NCI-H1048 (cell line): ENCODE results near the gene AOAH.

Source experiments
- DNase-seq: peaks from one replicate; lab custom pipeline; 2025; lab: John Stamatoyannopoulos, UW

The AOAH gene

GRCh38 chr7:36601601-36602000 lies 122.7 kb downstream of the AOAH start:
- no peak for DNase-seq

- DNase-seq, result no peak
Observed at GRCh38 chr7:36600869-36601530, 123.3 kb downstream of the AOAH start.

GRCh38 chr7:36600314-36600682 lies 124.0 kb downstream of the AOAH start:
- no peak for DNase-seq

- no peak for DNase-seq
Observed at GRCh38 chr7:36599645-36600313, 124.5 kb downstream of the AOAH start.

- DNase-seq, result no peak
Observed at GRCh38 chr7:36598054-36598674, 126.1 kb downstream of the AOAH start.

- DNase-seq, result no peak
Observed at GRCh38 chr7:36597090-36597773, 127.1 kb downstream of the AOAH start.

- no peak for DNase-seq
Observed at GRCh38 chr7:36594445-36594844, 129.8 kb downstream of the AOAH start.

GRCh38 chr7:36591636-36592035 lies 132.7 kb downstream of the AOAH start:
- no peak for DNase-seq

GRCh38 chr7:36589391-36589790 lies 134.9 kb downstream of the AOAH start:
- DNase-seq, result no peak

GRCh38 chr7:36583318-36583717 lies 141.0 kb downstream of the AOAH start:
- no peak for DNase-seq

- no peak for DNase-seq
Observed at GRCh38 chr7:36575832-36576231, 148.5 kb downstream of the AOAH start.

GRCh38 chr7:36573066-36573465 lies 151.2 kb downstream of the AOAH start:
- DNase-seq, result no peak

GRCh38 chr7:36571190-36571560 lies 153.1 kb downstream of the AOAH start:
- no peak for DNase-seq

- no peak for DNase-seq
Observed at GRCh38 chr7:36570528-36571189, 153.6 kb downstream of the AOAH start.

- DNase-seq, result no peak
Observed at GRCh38 chr7:36568452-36568849, 155.8 kb downstream of the AOAH start.

GRCh38 chr7:36567699-36568451 lies 156.4 kb downstream of the AOAH start:
- DNase-seq, result no peak

- no peak for DNase-seq
Observed at GRCh38 chr7:36565792-36566356, 158.4 kb downstream of the AOAH start.

GRCh38 chr7:36564489-36564888 lies 159.8 kb downstream of the AOAH start:
- DNase-seq, result no peak

- DNase-seq, result no peak
Observed at GRCh38 chr7:36563706-36564327, 160.5 kb downstream of the AOAH start.

- DNase-seq, result no peak
Observed at GRCh38 chr7:36562121-36562520, 162.2 kb downstream of the AOAH start.

GRCh38 chr7:36549029-36549428 lies 175.3 kb downstream of the AOAH start:
- no peak for DNase-seq
